ENCODE measurements around the gene BBS1.
A peak's percentile ranks its signal among the peaks of the same experiment; 100 is the strongest.
"Not testable (repeated sequence)": the region's sequence is repeated elsewhere in the genome, so short reads cannot be mapped to it uniquely, and the experiment has no call there.

The BBS1 gene

GRCh38 chr11:66510271-66510989 lies at the start of gene BBS1:
Gene BBS1, plus strand, starts transcription at chr11:66510635. Its CDS starts 25 bp downstream, at chr11:66510660.
- peak; percentile 79 for DNase-seq

DNA sequence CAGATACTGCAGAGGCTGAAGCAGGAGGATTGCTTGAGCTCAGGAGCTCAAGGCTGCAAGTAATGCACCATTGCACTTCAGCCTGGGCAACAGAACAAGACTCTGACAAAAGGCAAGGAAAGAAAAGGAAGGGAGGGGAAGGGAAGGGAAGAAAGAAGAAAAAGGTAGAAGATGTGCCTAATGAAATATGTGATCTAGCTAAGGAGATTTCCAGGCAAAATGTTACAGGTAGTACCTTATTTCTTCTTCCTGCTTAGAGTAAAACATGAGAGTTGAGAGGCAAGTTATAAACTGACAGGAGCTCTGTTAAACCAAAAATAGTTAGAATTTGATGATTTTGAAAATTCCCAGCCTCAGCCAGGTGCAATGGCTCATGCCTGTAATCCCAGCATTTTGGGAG lies 48.4 kb upstream of the BBS1 start:
- no peak for DNase-seq

DNA sequence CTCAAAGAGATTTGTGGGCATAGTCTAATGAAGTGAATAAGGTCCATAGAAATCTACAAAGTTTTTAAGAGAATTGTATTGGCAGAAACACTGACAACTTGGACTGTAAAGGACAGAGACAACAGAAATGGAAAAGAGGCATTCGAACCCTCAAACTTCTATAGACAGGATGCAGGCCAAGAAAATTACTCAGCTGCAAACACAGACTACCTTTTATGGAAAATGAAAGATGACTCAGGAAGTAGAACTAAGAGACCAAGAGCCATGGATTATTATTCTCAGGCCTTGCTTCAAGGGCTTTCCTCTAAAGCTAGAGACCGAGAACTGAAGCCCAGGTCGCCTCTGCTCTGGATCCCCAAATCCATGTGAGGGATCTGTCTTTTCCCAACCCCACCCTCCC lies 47.5 kb upstream of the BBS1 start:
- no peak for DNase-seq

DNA sequence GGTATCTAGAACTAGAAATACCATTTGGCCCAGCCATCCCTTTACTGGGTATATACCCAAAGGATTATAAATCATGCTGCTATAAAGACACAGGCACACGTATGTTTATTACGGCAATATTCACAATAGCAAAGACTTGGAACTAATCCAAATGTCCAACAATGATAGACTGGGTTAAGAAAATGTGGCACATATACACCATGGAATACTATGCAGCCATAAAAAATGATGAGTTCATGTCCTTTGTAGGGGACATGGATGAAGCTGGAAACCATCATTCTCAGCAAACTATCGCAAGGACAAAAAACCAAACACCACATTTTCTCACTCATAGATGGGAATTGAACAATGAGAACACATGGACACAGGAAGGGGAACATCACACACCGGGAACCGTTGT lies 46.3 kb upstream of the BBS1 start:
- not testable (repeated sequence) for DNase-seq

DNA sequence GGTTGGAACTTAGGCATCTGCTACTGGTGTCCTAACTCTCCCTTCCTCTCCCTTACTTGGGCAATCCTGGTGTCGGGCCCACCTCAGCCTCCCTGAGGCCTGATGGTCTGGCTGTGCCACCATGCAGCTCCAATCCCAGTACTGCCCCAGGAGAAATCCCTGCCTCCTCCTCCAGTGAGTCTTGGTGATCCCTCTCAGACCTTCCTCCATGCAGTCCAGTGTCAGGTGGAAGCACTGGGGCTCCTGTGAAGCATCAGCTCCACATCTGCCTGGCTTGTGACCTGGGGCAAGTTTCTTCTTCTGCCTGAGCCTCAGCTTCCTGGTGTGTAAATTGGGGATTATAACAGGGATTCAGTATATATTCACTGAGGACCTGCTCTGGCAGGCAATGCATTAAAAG lies 45.5 kb upstream of the BBS1 start:
- DNase-seq: no peak

DNA sequence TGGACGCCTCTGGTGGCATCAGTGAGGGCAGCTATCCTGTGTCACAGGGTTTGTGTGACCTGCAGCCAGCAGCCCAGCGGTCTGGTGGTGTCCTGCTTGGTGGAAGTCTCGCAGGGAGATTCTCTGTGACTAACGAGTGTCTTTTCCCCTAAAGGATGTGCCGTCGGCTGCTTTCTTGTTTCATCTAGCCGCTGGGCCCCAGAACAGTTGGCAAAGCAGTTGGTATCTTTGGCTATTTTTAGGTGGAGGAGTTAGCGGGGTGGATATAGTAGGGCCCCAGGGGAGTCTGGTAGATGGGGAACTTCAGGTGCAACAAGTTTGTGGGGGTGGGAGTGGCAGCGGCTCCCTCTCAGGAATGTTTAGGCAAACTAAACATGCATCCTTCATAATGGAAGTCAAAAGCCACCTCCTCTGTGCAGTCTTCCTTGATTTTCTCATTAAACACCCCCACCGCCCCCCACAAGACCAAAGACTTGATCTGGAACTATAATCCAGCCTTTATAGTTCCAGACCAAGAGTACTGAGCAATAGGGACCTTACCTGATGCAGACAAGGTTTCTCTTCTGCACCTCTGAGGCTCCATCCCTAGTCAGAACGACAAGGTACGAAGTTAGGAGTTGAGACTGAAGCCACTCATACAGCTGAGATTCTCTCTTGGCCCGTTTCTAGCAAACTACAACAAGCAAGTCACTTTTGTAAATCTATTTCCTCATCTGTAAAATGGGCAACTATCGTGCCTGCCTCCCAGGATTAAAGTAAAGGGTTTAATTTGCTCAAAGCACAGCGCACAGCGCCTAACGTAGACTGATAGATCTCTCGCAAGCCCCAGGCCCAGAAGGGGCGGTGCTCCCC lies 44.8 kb upstream of the BBS1 start:
- DNase-seq: no peak

DNA sequence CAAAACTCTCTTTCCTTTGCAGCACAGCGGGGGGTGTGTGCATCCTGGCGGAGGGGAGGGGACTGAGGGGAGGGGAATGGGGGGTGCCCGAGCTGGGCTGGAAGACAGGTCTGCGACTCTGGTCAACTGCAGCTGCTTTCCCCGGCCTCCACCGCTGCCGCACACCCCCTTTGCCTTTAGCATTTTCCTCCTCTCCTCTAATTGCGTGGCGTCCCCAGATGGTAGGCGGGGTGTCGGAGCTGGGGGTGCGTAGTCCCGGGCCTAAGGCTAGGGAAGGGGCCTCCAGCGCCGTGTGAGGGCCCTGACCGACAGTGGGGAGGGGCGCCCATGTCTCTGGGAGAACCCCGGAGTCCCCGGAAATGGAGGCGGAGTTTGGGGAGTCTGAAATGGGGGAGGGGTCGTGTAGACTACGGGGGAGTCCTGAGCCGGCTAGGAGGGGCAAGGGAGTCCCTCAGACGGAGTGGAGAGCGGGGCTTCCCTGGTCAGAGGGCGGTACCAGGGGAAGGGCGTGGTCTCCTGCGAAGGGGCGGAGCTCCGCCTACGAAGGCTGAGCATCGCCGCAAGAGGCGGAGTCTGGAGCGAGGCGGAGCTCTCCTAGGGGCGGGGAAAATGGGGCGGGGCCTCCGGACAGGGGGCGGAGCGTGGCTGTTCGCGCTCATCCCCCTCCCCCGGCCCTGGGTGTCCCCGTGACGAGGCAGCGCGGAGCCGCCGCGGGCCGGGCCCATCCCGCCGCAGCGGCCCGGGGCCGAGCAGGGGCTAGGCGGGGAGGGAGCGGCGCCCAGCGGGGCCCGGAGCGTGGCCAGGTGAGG lies 44.0 kb upstream of the BBS1 start, which contains the start of gene PELI3:
Gene PELI3, plus strand, starts transcription at position 681 of the 809 bp plus-strand sequence. CDS start 1,224 bp downstream, outside the sequence.
- DNase-seq: peak; percentile 91

DNA sequence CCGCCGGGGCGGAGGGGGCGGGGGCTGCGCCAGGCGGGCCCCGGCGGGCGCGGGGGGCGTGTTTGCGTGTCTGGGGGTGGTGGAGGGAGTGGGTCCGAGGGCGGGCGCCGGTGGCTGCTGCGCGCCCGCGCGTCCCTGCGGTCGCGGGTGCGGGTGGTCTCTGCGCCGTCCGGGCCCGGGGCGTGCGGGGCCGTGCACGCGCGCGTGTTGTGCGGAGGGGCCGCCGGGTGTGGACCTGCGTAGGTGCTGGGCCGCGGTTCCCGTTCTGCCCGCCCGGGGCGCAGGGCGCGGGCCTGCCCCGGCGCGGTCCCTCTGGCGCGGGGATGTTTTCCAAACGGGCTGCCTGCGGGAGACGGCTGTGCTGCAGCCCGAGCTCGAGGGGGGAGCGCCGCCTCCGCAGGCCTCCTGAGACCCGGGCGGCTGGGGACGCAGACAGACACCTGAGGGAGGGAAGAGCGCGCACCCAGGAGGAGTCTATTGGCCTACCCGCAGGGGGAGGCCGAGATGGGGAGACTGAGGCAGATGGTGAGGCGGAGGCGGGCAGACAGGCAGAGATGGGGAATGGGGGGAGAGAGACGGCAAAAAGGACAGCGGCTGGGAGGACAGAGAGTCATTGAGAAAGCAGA lies 43.3 kb upstream of the BBS1 start:
- DNase-seq: peak; percentile 52

DNA sequence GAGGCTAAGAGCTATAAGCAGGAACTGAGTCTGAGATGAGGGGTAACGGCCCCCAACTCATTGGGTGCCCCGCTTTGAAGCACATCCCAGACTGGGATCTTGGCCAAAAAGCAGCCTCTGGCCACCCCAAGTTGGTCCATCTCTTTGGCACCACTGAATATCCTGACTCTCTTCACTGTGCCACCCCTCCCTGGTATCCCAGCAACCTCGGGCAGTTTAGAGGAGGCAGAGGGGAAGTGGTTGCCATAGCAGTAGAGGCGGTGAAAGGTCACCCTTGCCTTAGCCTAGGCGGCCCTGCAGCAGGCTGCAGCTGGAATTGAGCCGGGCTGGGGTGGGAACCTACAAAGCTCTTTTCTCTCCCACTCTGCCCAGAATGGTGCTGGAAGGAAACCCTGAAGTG lies 42.7 kb upstream of the BBS1 start:
- peak; percentile 29 for DNase-seq

DNA sequence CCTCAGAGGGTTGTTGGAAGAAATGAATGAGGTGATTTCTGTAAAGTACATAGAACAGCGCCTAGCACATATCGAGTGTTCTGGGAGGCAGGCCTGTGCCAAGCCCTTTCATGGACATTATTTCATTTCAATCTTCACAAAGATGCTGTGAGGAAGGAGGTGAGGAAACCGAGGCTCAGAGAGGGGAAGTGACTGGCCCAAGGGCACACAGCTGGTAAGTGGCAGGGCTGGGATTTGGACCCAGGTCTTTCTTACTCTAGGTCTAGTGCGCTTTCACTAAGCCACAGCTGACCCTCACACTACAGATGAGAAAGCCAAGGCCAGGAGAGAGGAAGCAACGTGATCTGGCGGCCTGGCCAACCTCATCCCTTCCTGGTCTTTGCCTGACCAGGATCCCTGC lies 41.7 kb upstream of the BBS1 start:
- DNase-seq: no peak

- no peak for DNase-seq
These were observed 41.0 kb upstream of the BBS1 start for GRCh38 chr11:66469441-66469840.

GRCh38 chr11:66470015-66470414 lies 40.4 kb upstream of the BBS1 start:
- no peak for DNase-seq

- DNase-seq: no peak
These were observed 39.3 kb upstream of the BBS1 start for GRCh38 chr11:66471142-66471541.

DNA sequence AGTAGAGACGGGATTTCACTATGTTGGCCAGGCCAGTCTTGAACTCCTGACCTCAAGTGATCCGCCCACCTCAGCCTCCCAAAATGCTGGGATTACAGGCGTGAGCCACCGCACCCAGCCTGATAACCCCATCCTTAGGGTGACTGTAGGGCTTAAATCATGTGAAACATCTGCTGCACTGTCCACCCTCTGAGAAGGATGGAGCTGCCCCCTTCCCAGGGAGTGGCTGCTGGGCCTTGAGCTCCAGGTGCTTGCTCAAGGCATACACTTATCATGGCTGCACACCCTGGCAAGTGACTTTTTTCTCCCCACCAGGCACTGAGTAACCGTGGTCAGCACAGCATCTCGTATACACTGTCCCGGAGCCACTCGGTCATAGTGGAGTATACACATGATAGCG lies 38.4 kb upstream of the BBS1 start:
- no peak for DNase-seq

DNA sequence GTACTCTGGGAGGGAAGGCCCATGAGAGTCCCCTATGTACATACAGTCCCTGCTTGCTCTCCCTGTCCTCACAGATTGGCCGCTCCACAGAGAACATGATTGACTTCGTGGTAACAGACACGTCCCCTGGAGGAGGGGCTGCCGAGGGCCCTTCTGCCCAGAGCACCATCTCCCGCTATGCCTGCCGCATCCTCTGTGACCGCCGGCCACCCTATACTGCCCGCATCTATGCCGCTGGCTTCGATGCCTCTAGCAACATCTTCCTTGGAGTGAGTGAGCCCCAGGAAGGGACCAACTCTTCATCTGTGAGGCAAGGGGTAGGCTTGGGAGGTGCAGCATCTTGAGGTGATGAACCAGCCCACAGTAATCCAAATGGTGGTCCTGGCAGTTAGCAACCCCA lies 37.3 kb upstream of the BBS1 start:
- DNase-seq: no peak

- DNase-seq: no peak
These were observed 36.6 kb upstream of the BBS1 start for GRCh38 chr11:66473608-66474515.

DNA sequence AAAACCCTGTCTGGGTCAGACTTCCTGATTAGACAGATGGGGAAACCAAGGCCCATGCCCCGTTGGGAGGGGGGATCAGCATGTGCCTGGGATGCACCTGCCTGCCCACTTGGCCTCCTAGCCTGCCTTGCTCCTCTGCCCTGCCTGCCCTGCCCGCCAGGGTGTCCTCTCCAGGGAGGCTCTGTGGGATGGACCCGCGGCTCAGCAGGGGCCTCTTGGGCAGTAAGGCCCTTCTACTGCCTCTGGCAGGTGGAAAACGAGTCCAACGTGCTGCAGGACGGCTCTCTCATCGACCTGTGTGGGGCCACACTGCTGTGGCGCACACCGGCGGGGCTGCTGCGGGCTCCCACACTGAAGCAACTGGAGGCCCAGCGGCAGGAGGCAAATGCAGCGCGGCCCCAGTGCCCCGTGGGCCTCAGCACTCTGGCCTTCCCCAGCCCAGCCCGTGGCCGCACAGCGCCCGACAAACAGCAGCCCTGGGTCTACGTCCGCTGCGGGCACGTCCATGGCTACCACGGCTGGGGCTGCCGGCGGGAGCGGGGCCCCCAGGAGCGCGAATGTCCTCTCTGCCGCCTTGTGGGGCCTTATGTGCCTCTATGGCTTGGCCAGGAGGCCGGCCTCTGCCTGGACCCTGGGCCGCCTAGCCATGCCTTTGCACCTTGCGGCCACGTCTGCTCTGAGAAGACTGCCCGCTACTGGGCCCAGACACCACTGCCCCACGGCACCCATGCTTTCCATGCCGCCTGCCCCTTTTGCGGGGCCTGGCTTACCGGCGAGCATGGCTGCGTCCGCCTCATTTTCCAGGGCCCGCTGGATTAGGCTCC lies 34.9 kb upstream of the BBS1 start:
- peak; percentile 31 for DNase-seq

- no peak for DNase-seq
These were observed 34.1 kb upstream of the BBS1 start for GRCh38 chr11:66476173-66476840.

- no peak for DNase-seq
These were observed 33.6 kb upstream of the BBS1 start for GRCh38 chr11:66476841-66477251.

All from NCI-H345 (cell line).